NT2/D1 (cell line): ENCODE measurements around the gene MALL.

ENCODE experiments used
- SUZ12 ChIP-seq: IDR thresholded peaks from 2 replicates; pipeline ENCODE4 v1.6.1; 2011; ENCODE audit not compliant: insufficient read length, insufficient read depth; ENCODE audit errors: extremely low read depth
- YY1 ChIP-seq: IDR thresholded peaks from 2 replicates; pipeline ENCODE4 v1.6.1; 2011; ENCODE audit not compliant: insufficient read length, insufficient read depth
- ZNF274 ChIP-seq: IDR thresholded peaks from 2 replicates; pipeline ENCODE4 v1.6.1; 2011; ENCODE audit warnings: mild to moderate bottlenecking, low read depth, low read length

DNA sequence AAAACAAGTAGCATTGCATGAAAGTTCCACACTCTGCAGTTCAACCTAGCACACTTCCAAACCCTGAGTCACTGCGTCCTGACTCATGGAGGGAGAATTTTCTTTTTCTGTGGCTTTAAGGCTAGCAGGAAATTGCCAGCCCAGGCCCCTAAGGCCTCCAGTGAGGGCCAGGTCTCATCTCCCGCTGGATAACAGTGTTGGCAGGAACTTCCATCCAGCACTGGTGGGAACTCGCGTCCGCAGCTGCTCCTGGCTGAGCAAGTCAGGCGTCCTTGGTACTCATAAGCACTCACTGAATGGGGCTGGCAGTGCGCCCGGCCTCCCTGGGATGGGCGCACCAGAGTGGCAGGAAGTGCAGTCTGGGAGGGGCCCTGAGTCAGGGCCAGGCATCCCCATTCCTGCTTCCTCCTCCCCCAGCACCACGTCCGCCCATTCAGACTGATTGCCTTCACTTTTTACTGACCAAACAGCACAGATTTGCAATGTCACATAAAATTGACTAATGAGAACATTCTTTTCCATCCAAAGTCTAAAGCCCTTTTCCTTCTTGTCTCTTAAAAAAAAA lies 14.3 kb downstream of the MALL start:
- TF ChIP-seq ZNF274 = no peak
- TF ChIP-seq SUZ12 = no peak
- no peak for TF ChIP-seq YY1
